Right kidney (tissue), 1 donor: ENCODE results near the gene GPSM1.

Source experiments
- DNase-seq: peaks from one replicate; pipeline ENCODE4 v3.0.0-alpha.2; 2016

GPSM1 gene

GRCh38 chr9:136290508-136291000 lies 36.8 kb upstream of the GPSM1 start:
- no peak for DNase-seq

- DNase-seq = no peak
These were observed 35.9 kb upstream of the GPSM1 start for GRCh38 chr9:136291306-136292025.

- DNase-seq = no peak
These were observed 35.3 kb upstream of the GPSM1 start for GRCh38 chr9:136292026-136292538.

DNA sequence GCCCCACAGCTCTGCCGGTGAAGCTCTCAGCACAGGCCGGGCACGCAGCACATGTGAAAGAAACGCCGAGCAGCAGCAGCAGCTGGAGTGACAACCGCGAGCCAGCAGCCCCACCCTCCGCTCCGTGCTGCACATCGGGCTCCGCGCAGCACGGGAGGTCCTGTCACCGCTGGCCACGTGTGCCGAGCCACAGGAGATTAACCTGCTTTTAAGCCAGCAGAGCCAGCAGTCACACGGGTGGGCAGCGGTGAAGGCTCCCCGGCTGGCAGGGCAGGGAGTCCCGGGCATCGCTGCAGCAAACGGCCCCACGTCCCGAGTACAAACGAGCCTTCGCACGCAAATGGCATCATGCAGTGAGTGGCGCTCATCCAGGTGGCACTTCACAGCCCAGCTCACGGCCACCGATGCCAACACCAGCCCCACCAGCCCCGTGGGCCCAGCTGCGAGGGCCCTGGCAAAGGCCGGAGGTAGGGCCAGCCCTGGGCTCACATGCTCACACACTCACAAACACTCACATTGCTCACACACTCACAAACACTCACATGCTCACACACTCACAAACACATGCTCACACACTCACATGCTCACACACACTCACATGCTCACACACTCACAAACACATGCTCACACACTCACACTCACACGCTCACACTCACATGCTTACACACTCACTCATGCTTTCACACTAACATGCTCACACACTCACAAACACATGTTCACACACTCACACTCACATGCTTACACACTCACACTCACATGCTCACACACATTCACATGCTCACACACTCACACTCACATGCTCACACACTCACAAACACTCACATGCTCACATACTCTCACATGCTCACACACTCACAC lies 34.5 kb upstream of the GPSM1 start:
- DNase-seq = no peak

- DNase-seq = no peak
These were observed 33.8 kb upstream of the GPSM1 start for GRCh38 chr9:136293476-136294077.

- no peak for DNase-seq
These were observed 32.9 kb upstream of the GPSM1 start for GRCh38 chr9:136294437-136294836.

GRCh38 chr9:136295055-136295454 lies 32.3 kb upstream of the GPSM1 start:
- DNase-seq = no peak

- no peak for DNase-seq
These were observed 31.6 kb upstream of the GPSM1 start for GRCh38 chr9:136295542-136296433.

DNA sequence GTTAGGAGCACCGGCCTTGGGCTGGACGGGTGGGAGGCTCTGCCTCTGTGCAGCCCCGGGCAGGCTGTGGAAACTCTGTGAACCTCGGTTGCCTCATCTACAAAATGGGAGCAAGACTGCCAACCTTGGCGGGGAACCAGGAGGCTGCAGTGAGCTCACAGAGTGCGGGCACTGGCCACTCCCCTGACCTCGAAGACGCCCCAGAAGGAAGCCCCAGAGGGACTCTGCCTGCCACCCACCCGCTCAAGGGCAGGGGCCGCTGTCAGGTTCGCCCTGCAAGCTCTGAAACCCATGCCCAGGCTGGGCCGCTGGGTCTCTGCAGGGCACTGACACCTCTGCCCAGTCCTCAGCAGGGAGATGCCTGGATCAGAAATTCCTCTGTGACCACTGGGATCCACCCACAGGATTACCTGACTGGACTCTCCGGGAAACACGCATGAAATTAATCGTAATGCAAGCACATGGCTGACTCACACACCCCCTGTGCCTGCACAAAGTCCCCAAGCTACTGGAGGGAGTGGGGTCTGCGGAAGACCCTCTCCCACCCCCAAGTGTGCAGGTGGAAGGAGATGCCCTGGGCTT lies 30.8 kb upstream of the GPSM1 start:
- no peak for DNase-seq

GRCh38 chr9:136297016-136297691 lies 30.2 kb upstream of the GPSM1 start:
- no peak for DNase-seq

DNA sequence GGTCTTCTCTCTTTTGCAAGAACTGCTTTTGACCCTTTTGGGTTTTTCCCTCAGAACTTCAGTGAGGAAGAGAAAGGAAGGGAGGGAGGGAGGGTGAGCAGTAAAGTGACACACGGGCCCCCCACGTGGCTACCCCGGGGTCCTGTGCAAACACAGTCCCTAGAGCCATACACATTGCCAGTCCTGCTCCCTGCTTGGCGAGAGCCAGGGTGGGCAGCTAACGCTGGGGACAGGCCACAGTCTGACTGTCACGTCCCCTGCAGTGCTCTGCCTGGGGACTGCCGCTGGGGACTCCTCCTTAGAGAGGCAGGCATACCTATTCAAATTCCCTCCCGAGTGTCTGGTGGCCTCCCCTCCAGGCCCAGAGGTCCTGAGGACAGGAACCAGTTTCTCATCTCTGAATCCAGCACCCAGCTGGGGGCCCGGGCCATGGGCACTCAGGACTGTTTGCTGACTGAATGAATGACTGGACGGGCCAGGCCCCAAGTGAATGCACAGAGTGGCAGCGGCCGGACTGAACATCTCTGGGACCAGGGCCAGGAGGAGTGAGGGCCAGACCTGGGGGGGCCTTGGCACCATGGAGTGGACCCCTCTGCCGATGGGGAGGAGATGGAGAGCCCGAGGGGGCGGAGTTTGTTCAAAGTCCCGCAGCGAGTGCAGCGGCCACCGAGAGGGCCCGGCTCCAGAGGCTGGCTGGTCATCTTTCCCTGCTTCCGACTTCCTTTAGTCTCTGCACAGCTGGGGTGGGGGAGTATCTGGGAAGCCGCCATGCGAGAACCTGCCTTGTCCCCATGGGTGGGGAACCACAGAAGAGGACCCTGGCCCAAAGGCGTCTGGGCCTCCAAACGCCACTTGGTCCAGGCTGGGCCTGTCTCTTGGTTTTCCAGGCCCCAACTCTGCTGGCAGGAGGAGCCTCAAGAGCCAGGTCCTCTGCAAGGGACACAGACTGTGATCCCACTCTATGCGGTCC lies 29.3 kb upstream of the GPSM1 start:
- DNase-seq = no peak

GRCh38 chr9:136299116-136299515 lies 28.2 kb upstream of the GPSM1 start:
- no peak for DNase-seq

GRCh38 chr9:136299541-136299940 lies 27.8 kb upstream of the GPSM1 start:
- DNase-seq = no peak

- DNase-seq = no peak
These were observed 27.3 kb upstream of the GPSM1 start for GRCh38 chr9:136300016-136300545.

GRCh38 chr9:136300866-136301265 lies 26.5 kb upstream of the GPSM1 start:
- no peak for DNase-seq

- DNase-seq = no peak
These were observed 24.8 kb upstream of the GPSM1 start for GRCh38 chr9:136302527-136302926.

DNA sequence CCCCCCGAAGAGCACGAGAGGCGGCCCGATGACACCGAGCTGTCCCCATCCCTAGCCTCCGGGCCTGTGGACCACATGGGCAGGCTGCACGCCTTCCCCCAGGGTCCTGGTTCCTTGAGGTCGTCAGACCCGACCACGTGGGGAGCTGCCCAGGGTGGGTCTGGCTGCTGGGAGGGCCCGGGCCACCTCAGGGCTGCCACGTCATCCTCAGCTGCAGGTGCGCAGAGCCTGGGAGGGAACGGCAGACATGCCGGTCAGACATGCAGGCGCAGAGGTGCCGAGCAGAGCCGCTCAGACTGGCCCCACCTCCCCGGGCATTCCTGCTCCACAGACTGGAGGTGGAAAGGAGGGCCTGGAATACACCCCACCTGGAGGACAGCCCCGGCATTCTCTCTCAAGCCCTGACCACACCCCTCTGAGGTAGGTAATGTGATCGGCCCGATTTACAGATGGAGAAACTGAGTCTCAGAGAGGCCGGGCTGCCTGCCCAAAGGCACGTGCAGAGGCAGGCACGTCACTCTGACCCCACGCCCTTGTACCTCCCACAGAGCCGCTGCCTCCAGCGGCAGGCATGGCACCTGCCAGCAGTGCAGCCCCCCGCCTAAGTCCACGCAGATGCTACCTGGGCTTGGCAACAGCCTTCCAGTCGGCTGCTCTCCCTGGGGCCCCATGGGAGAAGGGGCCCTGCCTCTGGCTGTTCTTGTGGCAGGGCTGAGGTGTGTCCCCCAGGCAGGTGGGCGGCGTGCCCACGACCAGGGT lies 24.1 kb upstream of the GPSM1 start:
- no peak for DNase-seq

DNA sequence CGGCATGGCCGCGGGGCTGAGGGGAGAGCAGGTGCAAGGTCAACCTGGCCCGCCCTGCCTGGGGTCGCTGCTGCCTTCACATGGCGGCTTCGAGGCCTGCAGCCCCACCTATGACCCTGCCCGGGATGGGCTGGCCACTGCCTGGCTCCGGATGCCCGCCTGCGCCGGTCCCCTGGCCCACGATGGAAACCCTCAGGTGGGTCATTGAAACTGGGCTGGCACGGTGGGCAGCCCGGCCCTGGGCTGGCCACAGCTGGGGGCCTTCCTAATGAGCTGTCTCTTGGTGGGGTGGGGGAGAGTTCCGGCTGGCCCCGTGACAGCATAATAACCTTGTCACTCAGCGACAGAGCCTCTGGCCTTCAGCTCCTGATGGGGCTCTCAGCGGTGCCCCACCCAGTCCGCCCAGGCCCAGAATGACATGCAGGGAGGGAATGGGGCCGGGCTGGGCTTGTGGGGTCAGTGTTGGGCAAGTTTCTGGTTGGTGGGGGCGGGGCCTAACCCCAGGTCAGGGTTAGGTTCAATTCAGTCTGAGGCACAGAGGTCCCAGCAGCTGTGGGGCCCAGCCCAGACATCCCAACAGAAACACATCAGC lies 23.4 kb upstream of the GPSM1 start, which contains the start of gene CCDC187:
TSS of gene CCDC187 (minus strand) at position 270 of the 592 bp plus-strand sequence. CDS start at position 6, 264 bp downstream.
- no peak for DNase-seq
